ENCODE results near the gene RAPGEF6.
"Not testable (repeated sequence)": the region's sequence is repeated elsewhere in the genome, so short reads cannot be mapped to it uniquely, and the experiment has no call there.

The RAPGEF6 gene

DNA sequence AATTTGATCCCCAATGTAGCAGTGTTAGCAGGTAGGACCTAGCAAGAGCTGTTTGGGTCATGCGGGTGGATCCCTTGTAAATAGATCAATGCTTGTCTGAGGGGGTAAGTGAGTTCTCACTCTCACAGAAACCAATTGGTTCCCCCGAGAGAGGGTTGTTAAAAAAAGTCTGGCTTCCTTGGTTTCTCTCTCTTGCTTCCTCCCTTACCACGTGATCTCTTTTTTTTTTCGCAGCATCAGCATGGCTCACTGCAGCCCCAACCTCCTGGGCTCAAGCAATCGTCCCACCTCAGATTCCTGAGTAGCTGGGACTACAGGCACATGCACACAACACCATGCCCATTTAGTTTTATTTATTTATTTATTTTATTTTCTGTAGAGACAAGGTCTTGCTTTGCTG, 26.4 kb downstream of the RAPGEF6 start:
- TF ChIP-seq, protein P1, sequence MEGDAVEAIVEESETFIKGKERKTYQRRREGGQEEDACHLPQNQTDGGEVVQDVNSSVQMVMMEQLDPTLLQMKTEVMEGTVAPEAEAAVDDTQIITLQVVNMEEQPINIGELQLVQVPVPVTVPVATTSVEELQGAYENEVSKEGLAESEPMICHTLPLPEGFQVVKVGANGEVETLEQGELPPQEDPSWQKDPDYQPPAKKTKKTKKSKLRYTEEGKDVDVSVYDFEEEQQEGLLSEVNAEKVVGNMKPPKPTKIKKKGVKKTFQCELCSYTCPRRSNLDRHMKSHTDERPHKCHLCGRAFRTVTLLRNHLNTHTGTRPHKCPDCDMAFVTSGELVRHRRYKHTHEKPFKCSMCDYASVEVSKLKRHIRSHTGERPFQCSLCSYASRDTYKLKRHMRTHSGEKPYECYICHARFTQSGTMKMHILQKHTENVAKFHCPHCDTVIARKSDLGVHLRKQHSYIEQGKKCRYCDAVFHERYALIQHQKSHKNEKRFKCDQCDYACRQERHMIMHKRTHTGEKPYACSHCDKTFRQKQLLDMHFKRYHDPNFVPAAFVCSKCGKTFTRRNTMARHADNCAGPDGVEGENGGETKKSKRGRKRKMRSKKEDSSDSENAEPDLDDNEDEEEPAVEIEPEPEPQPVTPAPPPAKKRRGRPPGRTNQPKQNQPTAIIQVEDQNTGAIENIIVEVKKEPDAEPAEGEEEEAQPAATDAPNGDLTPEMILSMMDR (IDR thresholded peaks at IDR 0.05), result no peak
- TF ChIP-seq ZFX (IDR thresholded peaks at IDR 0.05; ENCODE audit: borderline replicate concordance), result no peak
- H3K27ac ChIP-seq, result no peak overlapping the region

GRCh38 chr5:131607903-131608540, 27.0 kb downstream of the RAPGEF6 start:
- no peak overlapping the region for H3K27ac ChIP-seq
- TF ChIP-seq ZFX (IDR thresholded peaks at IDR 0.05; ENCODE audit: borderline replicate concordance), result no peak
- TF ChIP-seq, protein P1 (IDR thresholded peaks at IDR 0.05), result no peak

DNA sequence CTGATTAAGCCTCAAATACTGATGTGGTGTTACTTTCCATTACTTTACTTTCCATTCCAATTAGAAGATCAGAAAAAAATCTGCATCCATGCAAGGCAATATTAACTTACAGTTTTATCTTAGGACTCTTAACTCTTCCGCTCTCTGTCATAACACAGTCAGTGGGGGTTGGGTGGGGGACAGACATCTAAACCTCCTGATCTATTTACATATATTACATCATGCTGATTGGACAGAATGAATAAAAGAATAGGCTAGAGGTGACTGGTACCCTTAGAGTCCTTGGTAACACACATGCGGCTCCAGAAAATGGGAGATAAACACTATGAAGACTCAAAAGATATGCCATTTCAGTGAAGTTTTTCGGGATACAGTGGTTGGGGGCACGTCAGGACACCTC, 27.6 kb downstream of the RAPGEF6 start:
- H3K27ac ChIP-seq, result no peak overlapping the region
- no peak for TF ChIP-seq ZFX (IDR thresholded peaks at IDR 0.05; ENCODE audit: borderline replicate concordance)
- TF ChIP-seq, protein P1 (IDR thresholded peaks at IDR 0.05), result no peak

DNA sequence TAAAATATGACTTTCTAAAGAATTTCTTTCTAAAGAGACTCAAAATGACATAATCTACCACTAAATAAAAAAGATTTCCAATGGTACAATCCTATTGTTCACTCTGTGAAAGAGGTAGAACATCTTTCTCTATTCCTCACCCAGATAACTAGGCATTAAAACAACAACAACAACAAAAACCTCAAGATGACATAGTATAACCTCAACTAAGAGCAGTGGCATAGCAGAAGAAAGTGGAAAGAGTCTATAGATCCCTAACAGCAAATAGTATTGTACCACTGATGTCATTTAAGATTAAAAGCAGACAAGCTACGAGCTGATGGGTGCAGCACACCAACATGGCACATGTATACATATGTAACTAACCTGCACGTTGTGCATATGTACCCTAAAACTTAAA, 29.9 kb downstream of the RAPGEF6 start:
- TF ChIP-seq ZFX (IDR thresholded peaks at IDR 0.05; ENCODE audit: borderline replicate concordance), result no peak
- TF ChIP-seq, protein P1 (IDR thresholded peaks at IDR 0.05), result no peak
- H3K27ac ChIP-seq, result no peak overlapping the region

DNA sequence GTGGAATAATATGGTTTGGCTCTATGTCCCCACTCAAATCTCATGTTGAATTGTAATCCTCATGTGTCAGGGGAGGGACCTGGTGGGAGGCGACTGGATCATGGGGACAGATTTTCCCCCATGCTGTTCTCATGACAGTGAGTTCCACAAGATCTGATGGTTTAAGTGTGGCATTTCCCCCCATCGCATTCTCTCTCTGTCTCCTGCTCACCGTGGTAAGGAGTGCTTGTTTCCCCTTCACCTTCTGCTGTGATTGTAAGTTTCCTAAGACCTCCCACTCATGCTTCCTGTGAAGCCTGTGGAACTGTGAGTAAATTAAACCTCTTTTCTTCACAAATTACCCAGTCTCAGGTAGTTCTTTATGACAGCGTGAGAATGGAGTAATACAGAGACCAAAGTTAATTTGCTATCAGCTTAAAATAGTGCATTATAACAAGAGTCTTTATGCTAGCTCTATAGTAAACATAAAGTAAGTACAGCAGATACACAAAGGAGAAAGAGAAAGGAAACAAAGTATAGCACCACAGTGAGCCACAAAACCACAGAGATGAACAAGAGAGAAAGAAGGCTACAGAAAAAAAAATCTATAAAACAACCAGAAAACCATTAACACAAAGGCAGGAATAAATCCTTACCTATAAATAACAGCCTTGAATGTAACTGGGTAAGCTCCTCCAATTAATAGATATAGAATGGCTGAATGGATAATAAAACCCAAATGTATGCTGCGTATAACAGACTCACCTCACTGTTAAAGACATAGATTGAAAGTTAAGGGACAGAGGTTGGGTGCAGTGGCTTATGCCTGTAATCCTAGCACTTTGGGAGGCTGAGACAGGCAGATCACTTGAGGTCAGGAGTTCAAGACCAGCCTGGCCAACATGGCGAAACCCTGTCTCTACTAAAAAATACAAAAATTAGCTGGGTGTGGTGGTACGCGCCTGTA, 39.7 kb downstream of the RAPGEF6 start:
- TF ChIP-seq ZFX (IDR thresholded peaks at IDR 0.05; ENCODE audit: borderline replicate concordance), result no peak
- TF ChIP-seq, protein P1 (IDR thresholded peaks at IDR 0.05), result no peak
- no peak overlapping the region for H3K27ac ChIP-seq

- no peak overlapping the region for H3K27ac ChIP-seq
- TF ChIP-seq, protein P1 (IDR thresholded peaks at IDR 0.05), result no peak
- TF ChIP-seq ZFX (IDR thresholded peaks at IDR 0.05; ENCODE audit: borderline replicate concordance), result no peak
These were observed 41.1 kb downstream of the RAPGEF6 start for GRCh38 chr5:131593921-131594320.

- not testable (repeated sequence) for H3K27ac ChIP-seq
These were observed 41.6 kb downstream of the RAPGEF6 start for GRCh38 chr5:131593436-131593835.
